Panc1 (cell line): ENCODE data around the gene NID1. TPM values are rescaled to one million over a fixed set of nuclear protein-coding genes. Genes with fewer than 3 reads are reported as not detected.

Experiments used
- ATAC-seq: fragments of 200-7000 bp; cut with Tn5 transposase; 2 replicates; pipeline ENCODE4 v1.9.1; 2020; ENCODE audit warnings: mild to moderate bottlenecking, moderate library complexity
- BruUV-seq: library from RNA; stranded (reverse); fragments of 400-500 nt; replicated peaks from 2 replicates; lab custom pipeline; 2021; lab: Mats Ljungman, UMichigan
- CTCF ChIA-PET: fragments of 300-600 bp; sonication (Branson Sonifier 250); formaldehyde crosslinking; loops from one replicate; lab custom pipeline; 2022; ENCODE audit warnings: antibody characterized with exemption; lab: Charles Lee
- POLR2A ChIA-PET: fragments of 300-600 bp; sonication (Branson Sonifier 250); formaldehyde crosslinking; loops from one replicate; lab custom pipeline; 2022; ENCODE audit warnings: antibody characterized with exemption; lab: Charles Lee
- DNase-seq: peaks from one replicate; pipeline ENCODE4 v3.0.0-alpha.2; 2010; ENCODE audit warnings: low read depth, low spot score
- H3K27ac ChIP-seq: 2 replicates; pipeline ENCODE4 v1.5.1; 2011; ENCODE audit warnings: mild to moderate bottlenecking, low read length, inconsistent platforms
- H3K27me3 ChIP-seq: fragments of 200-500 bp; sonication (Bioruptor generic); 2 replicates; pipeline ENCODE4 v1.6.0; 2014; ENCODE audit warnings: low read length, inconsistent platforms; ENCODE audit not compliant: control insufficient read depth, insufficient read depth
- H3K36me3 ChIP-seq: fragments of 200-500 bp; sonication (Bioruptor generic); 2 replicates; pipeline ENCODE4 v1.5.1; 2014; ENCODE audit warnings: inconsistent platforms, mild to moderate bottlenecking, low read length, moderate library complexity; ENCODE audit not compliant: control insufficient read depth, insufficient read depth
- H3K4me1 ChIP-seq: 2 replicates; pipeline ENCODE4 v1.5.1; 2011; ENCODE audit warnings: inconsistent platforms, mild to moderate bottlenecking, low read length, moderate library complexity; ENCODE audit not compliant: control insufficient read depth, insufficient read depth
- H3K4me3 ChIP-seq, 2 experiments: 2 replicates each; pipeline ENCODE4 v1.5.1; 2011 to 2012; ENCODE audit warnings: low read depth in 2 of 2, low read length in 2 of 2, mild to moderate bottlenecking in 2 of 2, inconsistent platforms in 1 of 2, moderate library complexity in 1 of 2
- H3K9me3 ChIP-seq: fragments of 200-500 bp; sonication (Bioruptor generic); 2 replicates; pipeline ENCODE4 v1.5.1; 2014; ENCODE audit warnings: low read depth, mild to moderate bottlenecking, inconsistent platforms, low read length, moderate library complexity; ENCODE audit not compliant: control insufficient read depth, insufficient read depth
- CTCF ChIP-seq: fragments of 450-650 bp; IDR thresholded peaks from 2 replicates; pipeline ENCODE4 v1.5.1; 2017; ENCODE audit warnings: mild to moderate bottlenecking
- POLR2AphosphoS5 ChIP-seq: IDR thresholded peaks from 2 replicates; pipeline ENCODE4 v1.6.1; 2012; ENCODE audit warnings: mild to moderate bottlenecking, low read depth, low read length, moderate library complexity
- REST ChIP-seq, 2 experiments: IDR thresholded peaks; 2 replicates each; pipeline ENCODE4 v1.6.1; 2011 to 2012; ENCODE audit warnings: low read depth in 2 of 2, control low read depth in 1 of 2, low read length in 1 of 2, mild to moderate bottlenecking in 1 of 2, moderate library complexity in 1 of 2; ENCODE audit not compliant: insufficient read depth in 1 of 2
- SIN3A ChIP-seq: IDR thresholded peaks from 2 replicates; pipeline ENCODE4 v1.6.1; 2012; ENCODE audit warnings: low read depth, mild to moderate bottlenecking, low read length, moderate library complexity, borderline replicate concordance; ENCODE audit not compliant: insufficient read depth
- TCF7L2 ChIP-seq: IDR thresholded peaks from 2 replicates; pipeline ENCODE4 v1.6.1; 2011; ENCODE audit warnings: mild to moderate bottlenecking, low read depth, low read length, inconsistent platforms
- in situ Hi-C: cut with HindIII; loops from 2 replicates; pipeline ENCODE4 v1.10.0; 2016; ENCODE audit warnings: low sequenced_read_pairs, low pct_unique_long_range_greater_than_20kb
- intact Hi-C: fragments of 100-400 bp; cut with micrococcal nuclease; formaldehyde crosslinking; loops from one replicate; pipeline ENCODE4 v1.10.0; 2022; ENCODE audit not compliant: unreplicated experiment
- total RNA-seq: library from RNA; stranded (reverse); gene quantifications from one replicate; pipeline ENCODE4 v1.2.1, GENCODE V29; 2021; ENCODE audit not compliant: unreplicated experiment

The NID1 gene
- total RNA-seq, 1 experiment from 2014 or later: 89.3 TPM

GRCh38 chr1:235986869-235987268, 78.0 kb downstream of the NID1 start:
- in situ Hi-C loops: no loop called here
- H3K27ac ChIP-seq: no peak overlapping the region
- H3K27me3 ChIP-seq: no peaks in the 10 kb centered on the region
- ATAC-seq (no peak), DNase-seq (no peak)
- no peaks in the 10 kb centered on the region for H3K36me3 ChIP-seq
- no peak overlapping the region for H3K4me3 ChIP-seq
- POLR2A ChIA-PET: no interaction called here
- TF ChIP-seq SIN3A (no peak), CTCF (no peak), TCF7L2 (no peak), REST (IDR thresholded peaks at IDR 0.05; ENCODE audit: insufficient read depth in 1 of 2, low read depth in 2 of 2, low read length in 1 of 2) (no peak), POLR2AphosphoS5 (no peak)
- no TSS peak for BruUV-seq
- CTCF ChIA-PET: no interaction called here
- intact Hi-C loops: no loop called here
- H3K9me3 ChIP-seq: no peaks in the 10 kb centered on the region
- no peaks in the 10 kb centered on the region for H3K4me1 ChIP-seq

- Histone ChIP-seq H3K36me3 (no peaks in the 10 kb centered on the region), H3K9me3 (no peaks in the 10 kb centered on the region), H3K4me1 (no peaks in the 10 kb centered on the region), H3K27me3 (no peaks in the 10 kb centered on the region), H3K27ac (no peak overlapping the region), H3K4me3 (no peak overlapping the region)
- DNase-seq (no peak), ATAC-seq (no peak)
- no peak for TF ChIP-seq POLR2AphosphoS5
- TF ChIP-seq REST (IDR thresholded peaks at IDR 0.05; ENCODE audit: insufficient read depth in 1 of 2, low read depth in 2 of 2, low read length in 1 of 2): no peak
- TF ChIP-seq TCF7L2: no peak
- intact Hi-C loops: no loop called here
- in situ Hi-C loops: no loop called here
- POLR2A ChIA-PET: interaction anchor here (0.7 kb wide), 1 partner anchor 716 kb away, joined by 6 read pairs; no protein-coding TSS in a partner anchor
- no TSS peak for BruUV-seq
- CTCF ChIA-PET: no interaction called here
Observed at GRCh38 chr1:235984041-235984825, 80.7 kb downstream of the NID1 start.
